ENCODE results near the gene SLC2A9.

DNA sequence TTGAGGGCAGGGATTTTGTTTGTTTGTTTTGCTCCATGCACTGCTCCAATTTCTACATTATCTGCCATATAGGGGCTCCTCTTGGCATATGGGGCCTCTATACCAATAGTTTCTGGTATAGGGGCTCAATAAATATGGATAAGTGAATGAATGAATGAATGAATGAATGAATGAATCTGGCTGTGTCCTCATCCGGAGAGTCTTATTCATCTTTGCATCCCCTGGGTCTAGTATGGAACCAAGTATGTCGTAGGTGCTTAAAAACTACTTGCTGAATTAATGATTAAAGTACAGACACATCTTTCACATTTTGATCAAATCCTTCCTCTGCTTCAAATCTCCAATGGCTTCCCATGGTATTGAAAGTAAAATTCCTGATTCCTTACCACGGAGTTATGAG lies 159.7 kb downstream of the SLC2A9 start:
- TF ChIP-seq, protein P1, sequence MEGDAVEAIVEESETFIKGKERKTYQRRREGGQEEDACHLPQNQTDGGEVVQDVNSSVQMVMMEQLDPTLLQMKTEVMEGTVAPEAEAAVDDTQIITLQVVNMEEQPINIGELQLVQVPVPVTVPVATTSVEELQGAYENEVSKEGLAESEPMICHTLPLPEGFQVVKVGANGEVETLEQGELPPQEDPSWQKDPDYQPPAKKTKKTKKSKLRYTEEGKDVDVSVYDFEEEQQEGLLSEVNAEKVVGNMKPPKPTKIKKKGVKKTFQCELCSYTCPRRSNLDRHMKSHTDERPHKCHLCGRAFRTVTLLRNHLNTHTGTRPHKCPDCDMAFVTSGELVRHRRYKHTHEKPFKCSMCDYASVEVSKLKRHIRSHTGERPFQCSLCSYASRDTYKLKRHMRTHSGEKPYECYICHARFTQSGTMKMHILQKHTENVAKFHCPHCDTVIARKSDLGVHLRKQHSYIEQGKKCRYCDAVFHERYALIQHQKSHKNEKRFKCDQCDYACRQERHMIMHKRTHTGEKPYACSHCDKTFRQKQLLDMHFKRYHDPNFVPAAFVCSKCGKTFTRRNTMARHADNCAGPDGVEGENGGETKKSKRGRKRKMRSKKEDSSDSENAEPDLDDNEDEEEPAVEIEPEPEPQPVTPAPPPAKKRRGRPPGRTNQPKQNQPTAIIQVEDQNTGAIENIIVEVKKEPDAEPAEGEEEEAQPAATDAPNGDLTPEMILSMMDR (IDR thresholded peaks at IDR 0.05; ENCODE audit: low read depth, low read length), result no peak
- TF ChIP-seq EZH2phosphoT487 (IDR thresholded peaks at IDR 0.05; ENCODE audit: low read depth), result no peak

All from OCI-LY3 (cell line).